GM18868 (cell line): Measurements from ENCODE around the gene GPSM1.
A peak's percentile ranks its signal among the peaks of the same experiment; 100 is the strongest.

ENCODE experiments used
- ATAC-seq: cut with Tn5 transposase; IDR thresholded peaks from one replicate; pipeline ENCODE4 v1.9.1; 2021; ENCODE audit warnings: mild to moderate bottlenecking, moderate library complexity; ENCODE audit not compliant: unreplicated experiment

GPSM1 gene, protein sequence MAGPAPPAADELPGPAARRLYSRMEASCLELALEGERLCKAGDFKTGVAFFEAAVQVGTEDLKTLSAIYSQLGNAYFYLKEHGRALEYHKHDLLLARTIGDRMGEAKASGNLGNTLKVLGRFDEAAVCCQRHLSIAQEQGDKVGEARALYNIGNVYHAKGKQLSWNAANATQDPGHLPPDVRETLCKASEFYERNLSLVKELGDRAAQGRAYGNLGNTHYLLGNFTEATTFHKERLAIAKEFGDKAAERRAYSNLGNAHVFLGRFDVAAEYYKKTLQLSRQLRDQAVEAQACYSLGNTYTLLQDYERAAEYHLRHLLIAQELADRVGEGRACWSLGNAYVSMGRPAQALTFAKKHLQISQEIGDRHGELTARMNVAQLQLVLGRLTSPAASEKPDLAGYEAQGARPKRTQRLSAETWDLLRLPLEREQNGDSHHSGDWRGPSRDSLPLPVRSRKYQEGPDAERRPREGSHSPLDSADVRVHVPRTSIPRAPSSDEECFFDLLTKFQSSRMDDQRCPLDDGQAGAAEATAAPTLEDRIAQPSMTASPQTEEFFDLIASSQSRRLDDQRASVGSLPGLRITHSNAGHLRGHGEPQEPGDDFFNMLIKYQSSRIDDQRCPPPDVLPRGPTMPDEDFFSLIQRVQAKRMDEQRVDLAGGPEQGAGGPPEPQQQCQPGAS

DNA sequence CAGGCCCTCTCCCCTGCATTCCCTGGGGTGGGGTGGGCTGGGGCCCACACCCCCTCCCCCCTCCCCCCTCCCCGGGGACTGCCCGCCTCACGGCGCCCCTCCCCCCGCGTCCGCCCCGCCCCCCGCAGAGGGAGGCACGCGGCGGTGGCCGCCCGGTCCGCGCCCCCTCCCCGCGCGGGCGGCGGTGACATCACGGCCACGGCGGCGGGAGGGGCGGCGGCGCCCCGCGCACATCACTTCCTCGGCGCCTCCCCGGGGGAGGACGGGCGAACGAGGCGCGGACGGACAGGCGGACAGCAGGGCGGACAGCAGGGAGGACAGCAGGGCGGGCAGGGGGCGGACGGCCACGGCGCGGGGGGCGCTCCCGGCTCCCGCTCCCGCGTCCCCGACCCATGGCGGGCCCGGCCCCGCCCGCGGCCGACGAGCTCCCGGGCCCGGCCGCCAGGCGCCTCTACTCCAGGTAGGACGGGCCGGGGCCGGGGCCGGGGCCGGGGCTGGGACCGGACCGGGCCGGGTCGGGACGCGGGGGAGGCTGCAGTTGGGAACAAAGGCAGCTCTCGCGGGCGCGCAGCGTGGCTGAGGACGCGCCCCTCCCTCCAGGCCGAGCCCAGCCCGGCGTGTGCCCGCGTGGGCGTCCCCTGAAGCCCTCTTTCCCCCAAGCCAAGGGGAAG lies at the start of gene GPSM1:
Gene GPSM1, plus strand, starts transcription at position 236 of the 671 bp plus-strand sequence. Its CDS starts 157 bp downstream, at position 393.
- ATAC-seq, result no peak

DNA sequence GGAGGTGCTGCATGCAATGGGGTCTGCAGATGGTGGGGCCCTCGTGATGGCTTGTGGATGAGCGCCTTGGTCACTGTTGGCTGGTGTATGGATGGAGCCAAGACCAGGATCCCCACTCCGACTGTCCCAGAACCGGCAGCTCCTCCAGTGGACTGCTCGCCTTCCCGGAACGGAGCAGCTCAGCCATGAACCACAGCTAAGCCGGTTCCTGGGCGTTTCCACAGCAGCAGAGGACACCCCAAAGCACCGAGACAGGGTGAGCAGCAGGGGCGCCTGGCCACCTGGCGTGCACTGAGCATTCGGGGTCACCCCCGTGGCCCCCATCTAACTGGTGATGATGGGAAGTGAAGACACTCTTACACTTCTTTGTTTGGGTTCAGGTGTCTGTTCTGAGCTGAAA lies 49.6 kb upstream of the GPSM1 start:
- no peak for ATAC-seq

DNA sequence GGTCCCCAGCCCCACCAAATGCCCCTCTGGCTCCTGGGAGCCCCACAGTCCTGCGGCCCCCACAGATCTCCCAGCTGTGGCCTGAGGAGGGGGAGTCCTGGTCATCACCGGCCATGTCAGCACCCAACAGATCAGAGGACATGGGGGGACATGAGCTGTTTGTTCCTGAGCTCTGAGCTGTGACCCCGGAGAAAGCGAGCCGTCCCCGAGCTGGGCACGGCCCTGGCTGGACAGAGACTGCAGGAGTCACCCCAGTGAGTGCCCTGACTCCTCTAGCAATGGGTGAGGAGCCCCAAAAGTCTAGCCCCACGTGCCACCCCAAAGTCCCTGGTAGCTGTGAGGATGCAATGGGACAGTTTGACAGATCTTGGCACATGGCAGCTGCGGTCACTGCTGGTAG lies 49.1 kb upstream of the GPSM1 start:
- no peak for ATAC-seq

DNA sequence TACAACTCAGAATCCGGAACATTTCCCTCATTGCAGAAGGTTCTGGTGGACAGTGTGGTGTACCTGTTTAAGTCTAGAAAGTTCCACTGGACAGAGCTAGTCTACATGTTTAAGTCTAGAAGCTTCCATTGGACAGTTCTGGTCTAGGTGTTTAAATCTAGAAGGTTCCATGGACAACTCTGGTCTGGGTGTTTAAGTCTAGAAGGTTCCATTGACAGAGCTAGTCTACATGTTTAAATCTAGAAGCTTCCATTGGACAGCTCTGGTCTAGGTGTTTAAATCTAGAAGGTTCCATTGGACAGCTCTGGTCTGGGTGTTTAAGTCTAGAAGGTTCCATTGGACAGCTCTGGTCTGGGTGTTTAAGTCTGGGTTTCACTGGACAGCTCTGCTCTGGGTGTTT lies 48.4 kb upstream of the GPSM1 start:
- no peak for ATAC-seq

DNA sequence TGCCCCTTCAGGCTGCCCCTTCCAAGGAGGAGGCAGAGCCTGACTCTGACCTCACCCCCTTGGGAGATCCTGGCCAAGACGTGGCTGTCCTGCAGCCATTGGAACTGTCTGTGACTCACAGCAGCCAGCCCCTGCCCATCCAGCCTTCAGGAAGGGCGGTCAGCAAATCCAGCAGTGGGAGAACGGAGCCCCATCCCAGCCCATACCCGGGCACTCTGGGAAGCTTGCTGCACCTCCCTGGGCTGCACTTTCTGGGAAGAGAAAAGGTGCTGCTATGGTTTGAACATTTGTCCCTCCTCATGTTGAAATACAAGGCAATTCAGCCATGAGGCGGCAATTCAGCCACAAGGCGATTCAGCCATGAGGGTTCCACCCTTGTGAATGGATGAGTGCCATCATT lies 47.9 kb upstream of the GPSM1 start:
- no peak for ATAC-seq

GRCh38 chr9:136280535-136281315 lies 46.6 kb upstream of the GPSM1 start:
- ATAC-seq, result no peak

GRCh38 chr9:136281421-136282271 lies 45.7 kb upstream of the GPSM1 start:
- ATAC-seq, result no peak

DNA sequence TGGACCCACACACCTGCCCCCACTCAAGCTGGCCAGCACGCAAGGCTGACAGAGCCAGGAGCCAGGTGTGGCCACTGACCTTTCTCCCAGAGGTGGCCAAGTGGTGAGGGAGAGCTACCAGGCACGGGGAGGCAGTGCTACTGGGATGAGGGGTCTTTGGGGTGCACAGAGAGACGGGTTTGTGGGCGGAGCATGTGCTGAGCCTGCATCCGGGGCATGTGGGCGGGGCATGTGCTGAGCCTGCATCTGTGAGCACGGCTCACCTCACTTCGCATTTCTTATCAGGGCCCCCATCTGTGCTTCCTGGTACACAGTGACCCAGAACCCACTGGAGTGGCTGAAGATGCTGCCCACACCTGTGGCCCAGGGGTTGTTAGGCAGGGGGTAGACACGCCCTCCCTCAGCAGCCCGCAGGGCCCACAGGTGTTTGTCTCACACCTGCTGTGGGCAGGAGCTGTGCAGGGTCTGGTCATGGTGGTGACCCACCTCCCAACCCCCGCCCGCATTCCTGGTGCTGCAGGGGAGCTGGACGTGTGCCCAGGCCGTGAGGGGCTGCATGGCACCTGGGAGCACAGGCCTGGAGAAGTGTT lies 45.0 kb upstream of the GPSM1 start:
- ATAC-seq, result no peak

DNA sequence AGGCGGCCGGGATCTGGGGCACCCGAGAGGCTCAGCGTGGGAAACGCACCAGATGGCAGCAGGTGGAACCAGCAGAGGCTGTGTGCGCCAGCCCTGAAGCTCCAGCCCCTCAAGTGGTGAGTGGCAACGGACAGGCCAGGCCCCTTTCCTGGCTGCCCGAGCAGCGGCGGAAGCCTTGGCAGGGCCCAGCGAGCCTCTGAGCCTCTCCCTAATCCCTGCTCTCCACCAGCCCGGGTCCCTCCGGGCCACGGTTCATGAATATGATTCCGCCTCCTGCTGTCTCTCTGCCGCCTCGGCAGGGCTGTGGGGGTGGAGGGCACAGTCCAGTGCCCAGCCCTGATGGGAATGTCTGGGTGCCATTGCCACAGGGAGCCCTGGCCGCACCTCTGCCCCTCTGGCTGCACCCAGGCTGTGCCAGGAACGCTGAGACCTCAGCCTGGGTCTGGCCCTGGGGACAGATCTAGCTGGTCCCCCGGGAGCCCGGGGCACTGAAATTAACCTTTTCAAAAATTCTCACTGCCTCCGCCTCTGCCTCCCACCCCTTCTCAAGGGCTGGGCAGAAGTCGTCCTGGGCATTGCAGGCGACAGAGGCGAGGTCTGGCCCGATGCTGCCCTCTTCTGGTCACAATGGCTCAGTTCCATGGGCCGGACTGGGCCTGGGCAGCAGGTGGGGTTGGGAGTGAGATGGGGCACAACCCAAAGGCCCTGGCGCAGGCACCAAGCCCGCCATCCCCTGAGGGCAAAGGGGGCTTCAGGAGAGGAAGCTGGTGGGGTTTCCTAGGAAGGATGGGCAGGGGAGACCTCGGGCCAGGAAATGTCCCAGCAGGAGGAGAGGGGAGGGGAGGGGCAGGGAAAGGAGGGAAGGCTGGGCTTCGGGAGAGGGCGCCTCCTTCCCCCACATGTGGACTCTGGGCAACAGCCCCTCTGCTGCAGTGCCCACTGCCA lies 43.8 kb upstream of the GPSM1 start:
- ATAC-seq, result peak; percentile 74

GRCh38 chr9:136284311-136284710 lies 43.0 kb upstream of the GPSM1 start:
- ATAC-seq, result no peak

DNA sequence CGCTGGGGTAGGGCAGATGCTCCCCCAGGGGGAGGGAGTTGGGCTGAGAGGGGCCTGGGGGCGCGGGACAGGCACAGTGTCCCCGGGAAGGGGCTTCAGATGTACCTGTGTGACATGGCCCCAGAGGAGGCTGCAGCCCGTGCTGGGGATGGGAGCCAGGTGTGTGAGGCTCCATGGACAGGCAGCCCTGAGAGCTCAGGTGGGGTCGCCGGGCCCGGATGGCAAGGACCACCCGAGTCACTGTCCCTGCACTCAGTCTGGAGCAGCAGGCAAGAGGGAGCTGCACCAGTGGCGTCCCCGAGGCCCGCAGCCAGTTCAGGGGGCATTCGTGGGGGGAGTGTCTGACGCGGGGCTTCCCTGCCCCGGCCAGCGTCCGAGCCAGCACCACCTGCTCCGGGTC lies 42.4 kb upstream of the GPSM1 start:
- ATAC-seq, result no peak

DNA sequence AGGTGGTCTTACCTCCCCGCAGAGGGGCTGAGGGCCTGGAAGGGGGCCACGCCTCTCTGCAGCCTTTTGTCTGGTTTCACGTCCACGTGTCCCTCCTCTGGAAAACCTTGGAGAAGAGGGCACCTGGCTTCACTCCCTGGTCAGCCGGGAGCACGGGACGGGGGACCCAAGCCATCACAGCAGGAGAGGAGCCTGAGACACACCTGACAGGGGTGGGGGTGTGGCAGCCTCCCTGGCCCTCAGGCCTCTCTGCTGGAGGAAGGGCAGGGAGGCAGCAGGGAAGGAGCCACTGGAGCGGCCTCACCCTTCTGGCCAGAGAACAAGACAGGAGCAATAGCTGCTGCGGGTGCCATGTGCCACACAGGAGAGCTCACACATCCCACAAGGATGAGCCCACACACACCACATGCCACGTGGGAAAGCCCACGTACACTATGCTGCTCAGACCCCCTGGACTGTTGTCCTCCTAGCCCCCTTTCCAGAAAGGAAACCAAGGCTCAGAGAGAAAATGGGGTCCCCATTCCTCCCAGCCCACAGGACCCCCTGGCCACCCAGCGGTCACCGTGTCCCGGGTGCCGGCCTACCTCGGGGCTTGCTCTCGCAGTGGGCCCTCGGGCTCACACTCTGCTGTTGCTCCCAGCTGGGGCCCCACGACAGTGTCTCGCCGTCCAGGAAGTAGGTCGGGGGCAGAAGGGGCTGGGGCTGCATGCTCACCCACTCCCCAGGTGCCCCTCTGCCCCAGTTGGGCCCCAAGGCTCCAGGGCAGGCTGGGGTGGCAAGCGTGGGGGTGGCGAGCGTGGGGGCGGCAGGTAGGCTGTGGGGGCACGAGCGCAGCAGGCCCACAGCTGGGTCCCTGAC lies 41.6 kb upstream of the GPSM1 start:
- no peak for ATAC-seq

DNA sequence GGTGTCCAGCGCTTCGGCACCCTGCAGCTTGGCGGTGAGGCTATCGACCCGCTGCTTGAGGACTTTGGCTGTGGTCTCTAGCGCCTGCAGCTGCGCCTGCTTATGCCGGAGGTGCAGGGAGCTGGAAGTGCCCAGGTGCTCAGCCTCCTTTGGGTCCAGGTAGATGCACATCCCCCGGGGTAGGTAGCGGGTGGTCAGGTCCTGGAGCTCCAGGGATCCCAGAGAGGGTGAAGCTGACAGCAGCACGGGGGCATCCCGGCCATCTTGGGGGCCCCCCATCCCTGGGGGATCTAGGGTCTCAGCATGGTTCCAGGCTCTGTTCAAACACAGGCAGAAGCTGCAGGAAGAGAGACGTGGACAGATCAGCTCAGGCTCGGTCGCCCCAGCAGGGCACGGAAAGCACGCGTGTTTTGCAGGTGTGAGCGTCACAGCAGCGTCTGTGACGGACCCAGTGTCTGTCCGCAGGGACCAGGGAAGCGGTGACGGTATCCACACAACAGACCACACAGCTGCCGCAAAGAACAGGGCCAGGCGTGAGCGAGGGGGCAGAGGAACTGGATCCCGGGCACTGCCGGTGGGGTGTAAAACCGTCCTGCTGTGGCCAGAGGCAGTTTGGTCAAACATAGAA lies 40.9 kb upstream of the GPSM1 start:
- ATAC-seq, result no peak

DNA sequence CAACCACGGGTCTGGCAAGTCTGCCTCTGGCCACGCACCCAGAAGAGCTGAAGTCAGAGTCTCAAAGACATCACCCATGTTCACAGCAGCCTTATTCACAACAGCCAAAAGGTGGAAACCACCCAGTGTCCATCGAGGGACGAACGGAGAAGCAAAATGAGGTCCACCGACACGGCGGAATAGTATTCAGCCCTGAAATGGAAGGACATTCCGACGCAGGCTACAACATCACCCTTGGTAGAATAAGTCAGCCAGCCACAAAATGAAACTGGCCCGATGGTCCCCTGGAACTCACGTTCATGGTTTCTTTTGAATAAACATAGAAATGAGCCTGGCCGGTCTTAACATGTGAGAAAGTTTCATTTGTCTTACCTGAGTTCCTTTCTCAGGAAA lies 40.4 kb upstream of the GPSM1 start:
- no peak for ATAC-seq

DNA sequence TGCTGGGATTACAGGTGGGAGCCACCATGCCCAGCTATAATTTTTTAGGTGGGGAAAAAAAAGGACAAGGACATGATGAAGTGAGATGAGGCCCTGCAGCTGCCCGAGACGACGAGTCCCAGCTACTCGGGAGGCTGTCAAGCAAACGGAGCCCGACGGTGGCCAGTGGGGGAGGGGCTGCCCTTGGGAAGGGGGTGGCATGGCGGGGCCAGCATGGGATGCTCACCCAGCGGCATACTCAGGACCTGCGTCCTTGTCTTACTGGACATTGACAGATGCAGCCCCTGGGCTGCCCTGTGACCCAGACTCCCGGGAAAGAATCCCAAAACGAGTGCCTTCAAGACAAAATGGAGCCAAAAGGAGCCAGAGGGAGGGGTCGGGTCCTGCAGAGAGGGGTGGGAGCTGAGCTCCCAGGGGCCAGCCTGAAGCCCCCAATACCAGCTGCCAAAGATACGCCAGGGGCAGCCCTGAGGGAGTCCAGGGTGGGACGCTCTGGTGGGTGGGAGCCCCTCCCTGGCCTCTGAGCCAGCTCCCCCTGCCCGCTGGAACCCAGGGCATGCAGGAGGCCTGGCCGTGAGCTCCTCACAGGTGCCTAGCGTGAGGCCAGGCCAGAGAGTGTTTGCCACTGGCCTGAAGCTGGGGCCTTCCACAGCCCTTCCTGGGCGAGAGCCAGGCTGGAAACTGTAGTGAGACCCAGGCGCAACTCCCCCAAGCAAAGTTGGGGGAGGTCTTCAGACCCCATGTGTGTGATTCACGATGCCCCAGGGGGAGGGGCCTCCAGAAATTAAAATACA lies 39.2 kb upstream of the GPSM1 start:
- ATAC-seq, result no peak

GRCh38 chr9:136289651-136290507 lies 37.5 kb upstream of the GPSM1 start:
- ATAC-seq, result no peak
